ENCODE results near the gene CTSZ.
"Not testable (repeated sequence)": the region's sequence is repeated elsewhere in the genome, so short reads cannot be mapped to it uniquely, and the experiment has no call there.

DNA sequence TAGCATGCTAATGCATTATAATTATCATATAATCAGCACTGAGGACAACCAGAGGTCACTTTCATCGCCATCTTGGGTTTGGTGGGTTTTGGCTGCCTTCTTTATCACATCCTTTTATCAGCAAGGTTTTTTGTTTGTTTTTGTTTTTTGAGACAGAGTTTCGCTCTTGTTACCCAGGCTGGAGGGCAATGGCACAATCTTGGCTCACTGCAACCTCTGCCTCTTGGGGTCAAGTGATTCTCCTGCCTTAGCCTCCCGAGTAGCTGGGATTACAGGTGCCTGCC lies 4.8 kb upstream of the CTSZ start:
- TF ChIP-seq, protein P1, sequence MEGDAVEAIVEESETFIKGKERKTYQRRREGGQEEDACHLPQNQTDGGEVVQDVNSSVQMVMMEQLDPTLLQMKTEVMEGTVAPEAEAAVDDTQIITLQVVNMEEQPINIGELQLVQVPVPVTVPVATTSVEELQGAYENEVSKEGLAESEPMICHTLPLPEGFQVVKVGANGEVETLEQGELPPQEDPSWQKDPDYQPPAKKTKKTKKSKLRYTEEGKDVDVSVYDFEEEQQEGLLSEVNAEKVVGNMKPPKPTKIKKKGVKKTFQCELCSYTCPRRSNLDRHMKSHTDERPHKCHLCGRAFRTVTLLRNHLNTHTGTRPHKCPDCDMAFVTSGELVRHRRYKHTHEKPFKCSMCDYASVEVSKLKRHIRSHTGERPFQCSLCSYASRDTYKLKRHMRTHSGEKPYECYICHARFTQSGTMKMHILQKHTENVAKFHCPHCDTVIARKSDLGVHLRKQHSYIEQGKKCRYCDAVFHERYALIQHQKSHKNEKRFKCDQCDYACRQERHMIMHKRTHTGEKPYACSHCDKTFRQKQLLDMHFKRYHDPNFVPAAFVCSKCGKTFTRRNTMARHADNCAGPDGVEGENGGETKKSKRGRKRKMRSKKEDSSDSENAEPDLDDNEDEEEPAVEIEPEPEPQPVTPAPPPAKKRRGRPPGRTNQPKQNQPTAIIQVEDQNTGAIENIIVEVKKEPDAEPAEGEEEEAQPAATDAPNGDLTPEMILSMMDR (IDR thresholded peaks at IDR 0.05): not testable (repeated sequence)
- not testable (repeated sequence) for TF ChIP-seq POLR2A (IDR thresholded peaks at IDR 0.05)
